HL-60/S4 treated with retinoic acid at 250 ng/mL for 4 days and 3 days (cell line): Measurements from ENCODE around the gene IRF2BP2.

ENCODE experiments used
- in situ Hi-C: fragments of 300-500 bp; cut with MboI; formaldehyde crosslinking; loops from 2 replicates; pipeline ENCODE4 v1.7.0; 2022; ENCODE audit warnings: low sequenced_read_pairs

IRF2BP2 gene

DNA sequence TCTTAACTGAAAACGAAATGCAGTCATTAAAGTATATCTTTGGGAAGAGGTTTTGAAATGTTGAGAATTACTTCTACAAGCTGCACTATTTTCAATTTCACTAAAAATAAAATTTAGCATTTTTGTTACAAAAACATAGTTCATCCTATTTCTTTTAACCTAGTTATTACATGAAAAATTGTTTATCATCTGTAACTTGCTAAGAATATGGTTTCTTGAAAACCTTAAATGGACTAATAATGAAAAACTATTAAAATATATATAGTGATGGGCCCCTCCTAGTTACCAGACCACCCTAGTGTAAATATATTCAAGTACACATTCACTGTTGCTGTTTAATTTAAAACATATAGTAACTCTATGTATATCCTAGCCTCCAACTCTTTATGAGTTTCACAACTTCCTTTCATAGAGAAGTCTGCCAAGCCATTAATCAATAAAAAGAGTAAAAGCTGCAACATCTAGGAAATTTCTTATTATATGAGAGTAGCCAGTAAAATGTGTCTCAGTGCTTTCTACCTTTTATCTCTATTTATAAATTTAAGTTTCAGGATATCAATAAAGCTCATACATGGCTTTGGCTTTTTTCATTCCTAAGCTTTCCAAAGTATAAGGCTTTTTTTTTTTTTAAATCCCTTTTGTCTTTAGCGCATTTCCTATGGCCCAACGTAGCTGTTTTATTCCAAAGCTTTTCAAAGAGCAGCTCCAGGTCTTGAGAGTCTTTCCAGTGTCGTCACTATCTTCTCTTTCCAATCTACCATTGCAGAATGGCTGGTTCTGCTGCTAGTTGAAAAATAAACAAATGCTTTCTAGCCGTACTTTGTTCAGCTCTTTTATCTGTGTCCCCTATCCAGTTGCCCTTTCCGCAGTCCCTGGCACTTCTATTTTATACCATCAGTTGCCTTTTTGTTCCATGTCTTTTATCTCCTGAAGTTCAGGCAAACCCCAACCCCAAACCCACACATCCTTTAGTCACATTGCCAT is 6.5 kb downstream of the IRF2BP2 start:
- in situ Hi-C loops: loop anchor here (10.0 kb wide), 2 partner anchors 251 to 371 kb away; no protein-coding TSS in a partner anchor

DNA sequence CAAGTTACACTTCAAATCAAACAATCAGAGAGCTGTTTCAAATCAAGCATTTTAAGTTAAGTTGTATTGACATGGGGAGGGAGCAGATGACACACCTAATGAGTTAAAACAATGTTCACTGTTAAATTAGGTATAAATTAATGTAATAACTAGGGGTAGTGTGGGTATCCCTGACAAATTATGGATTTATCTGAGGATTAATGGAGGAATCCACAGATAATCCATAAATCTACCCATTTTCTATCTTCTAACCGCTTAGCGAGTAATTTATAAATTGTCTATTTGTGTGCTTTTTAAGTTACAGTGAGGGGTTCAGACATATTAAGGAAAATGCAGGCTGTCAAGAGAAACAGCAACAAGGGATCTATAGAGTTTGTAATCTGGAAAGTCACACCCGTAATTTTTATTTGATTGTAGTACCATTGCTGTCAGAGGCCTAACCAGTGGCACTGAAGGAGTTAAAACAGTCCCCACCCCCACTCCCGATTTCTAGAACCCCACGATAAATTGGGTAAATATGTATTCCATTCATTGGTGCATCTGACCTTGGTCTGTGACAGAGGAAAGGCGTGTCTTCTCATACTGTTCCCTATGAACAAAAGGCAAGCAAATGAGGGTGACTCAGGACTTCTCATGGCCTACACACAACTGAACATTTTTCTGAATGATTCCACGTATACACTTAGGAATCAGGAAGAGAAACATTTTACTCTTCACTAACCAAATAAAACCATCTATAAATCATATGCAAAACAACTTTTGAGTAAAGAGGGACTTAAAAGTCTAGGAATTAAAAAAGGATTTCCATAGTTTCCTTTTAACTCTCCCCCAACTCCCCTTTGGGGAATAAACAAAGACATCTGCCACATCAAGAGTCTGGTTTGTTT is 7.4 kb downstream of the IRF2BP2 start:
- in situ Hi-C loops: loop anchor here (10.0 kb wide), 2 partner anchors 252 to 372 kb away; no protein-coding TSS in a partner anchor

DNA sequence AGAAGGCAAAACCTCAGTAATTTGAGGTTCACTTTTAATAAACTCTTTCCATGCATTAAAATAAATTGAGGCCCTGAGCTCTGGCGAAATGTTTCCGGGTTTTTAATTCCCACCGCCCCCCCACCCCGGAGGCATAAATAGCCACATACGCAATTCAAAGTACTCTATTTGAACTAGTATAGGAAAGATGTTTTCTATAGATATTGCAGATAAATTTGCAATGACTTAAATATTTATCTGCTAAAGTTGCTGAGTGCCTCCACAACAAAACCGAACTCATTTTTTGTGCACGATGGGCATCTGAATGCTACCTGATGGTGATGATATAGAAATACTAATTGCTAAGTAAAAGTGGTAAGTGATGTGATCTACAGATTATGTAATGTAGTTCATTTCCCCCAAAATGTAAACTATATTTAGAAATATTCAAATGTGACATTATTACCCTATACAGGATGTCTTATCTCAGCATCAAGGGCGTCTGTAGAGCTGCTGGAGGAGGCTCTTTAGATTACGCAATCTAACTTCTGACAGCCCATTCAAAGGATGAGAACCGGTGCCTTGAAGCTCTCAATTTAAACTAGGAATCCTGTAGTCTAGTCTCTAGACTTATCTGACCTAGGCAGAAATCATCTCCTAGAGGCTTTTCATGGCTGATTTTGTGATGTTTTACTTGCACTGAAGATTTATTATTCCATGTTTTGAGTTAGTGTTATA is 8.5 kb downstream of the IRF2BP2 start:
- in situ Hi-C loops: loop anchor here (10.0 kb wide), 2 partner anchors 253 to 373 kb away; no protein-coding TSS in a partner anchor

DNA sequence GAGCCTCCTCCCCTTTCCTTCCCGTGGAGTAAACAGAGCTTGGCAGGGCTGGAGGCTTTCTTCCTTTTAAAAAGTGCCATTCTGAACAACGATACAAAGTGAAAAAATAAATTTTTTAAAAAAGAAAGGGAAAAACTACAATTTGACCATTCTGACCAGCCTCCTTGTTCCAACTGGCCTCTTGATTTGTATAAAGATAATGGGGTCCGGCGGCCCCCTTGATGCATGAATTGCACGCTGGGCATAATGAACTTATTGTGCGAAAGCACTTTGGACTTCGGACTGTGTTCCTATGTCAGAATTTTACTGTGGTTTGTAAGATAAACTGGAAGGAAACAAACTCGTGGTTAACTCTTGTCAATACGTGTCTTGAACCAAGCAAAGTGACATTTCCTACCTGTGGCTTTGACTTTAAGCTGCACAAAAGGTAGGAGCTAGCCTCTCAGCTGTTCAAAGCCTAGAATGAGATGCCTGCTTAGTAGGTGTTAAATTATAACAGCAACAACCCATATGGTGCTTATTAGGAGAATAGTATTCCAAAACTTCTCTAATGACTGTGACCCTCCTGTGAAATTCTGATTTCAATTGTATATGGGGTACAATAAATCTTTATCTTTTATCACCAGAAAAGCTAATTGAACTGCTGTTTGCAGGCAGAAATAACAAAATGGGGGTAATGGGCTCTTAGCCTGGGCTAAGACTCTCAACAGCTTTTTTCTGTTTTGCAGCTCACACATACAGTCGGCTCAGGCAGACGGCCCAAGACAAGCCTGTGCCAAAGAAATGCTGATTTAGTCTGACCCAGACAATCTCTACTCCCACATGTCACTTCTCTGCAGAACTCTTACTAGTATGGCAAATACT is 9.3 kb downstream of the IRF2BP2 start:
- in situ Hi-C loops: loop anchor here (10.0 kb wide), 2 partner anchors 254 to 374 kb away; no protein-coding TSS in a partner anchor

DNA sequence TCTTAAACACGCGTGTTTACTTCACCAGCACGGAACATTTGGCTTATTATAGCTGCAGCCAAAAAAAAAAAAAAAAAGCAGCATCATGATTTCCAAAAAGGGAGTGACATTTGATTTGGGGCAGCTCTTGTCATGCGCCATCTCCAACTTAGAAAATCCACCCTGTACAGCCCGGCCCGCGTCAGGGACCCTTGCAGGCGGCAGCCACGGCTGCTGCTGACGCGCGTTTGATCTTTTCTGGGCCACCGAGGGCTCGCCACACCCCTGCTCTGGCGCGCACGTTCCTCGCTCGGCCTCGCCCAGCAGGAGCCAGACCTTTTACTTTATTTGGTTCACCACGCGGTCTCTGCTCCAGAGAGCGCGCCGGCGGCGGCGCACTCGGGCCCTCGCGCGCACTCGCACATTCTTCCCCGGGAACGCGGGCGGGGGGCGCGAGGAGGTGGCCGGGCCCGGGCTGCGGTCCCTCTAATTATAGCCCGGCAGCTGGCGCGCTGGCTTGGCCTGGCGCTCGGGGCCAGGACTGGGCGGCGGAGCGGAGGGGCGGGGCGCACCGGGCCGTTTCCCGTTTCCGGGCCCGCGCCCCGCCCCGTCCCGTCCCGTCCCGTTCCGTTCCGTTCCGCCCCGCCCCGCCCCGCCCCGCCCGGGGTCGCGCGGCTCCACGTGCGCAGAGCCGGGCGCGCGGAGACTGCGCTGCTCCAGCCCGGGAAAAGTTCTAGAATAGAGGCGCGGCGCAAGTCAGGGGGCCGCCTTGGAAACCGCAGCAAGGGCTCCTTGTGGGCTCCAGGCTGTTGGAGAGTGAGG is 10.2 kb downstream of the IRF2BP2 start:
- in situ Hi-C loops: loop anchor here (10.0 kb wide), 3 partner anchors 255 to 485 kb away; no protein-coding TSS in a partner anchor

DNA sequence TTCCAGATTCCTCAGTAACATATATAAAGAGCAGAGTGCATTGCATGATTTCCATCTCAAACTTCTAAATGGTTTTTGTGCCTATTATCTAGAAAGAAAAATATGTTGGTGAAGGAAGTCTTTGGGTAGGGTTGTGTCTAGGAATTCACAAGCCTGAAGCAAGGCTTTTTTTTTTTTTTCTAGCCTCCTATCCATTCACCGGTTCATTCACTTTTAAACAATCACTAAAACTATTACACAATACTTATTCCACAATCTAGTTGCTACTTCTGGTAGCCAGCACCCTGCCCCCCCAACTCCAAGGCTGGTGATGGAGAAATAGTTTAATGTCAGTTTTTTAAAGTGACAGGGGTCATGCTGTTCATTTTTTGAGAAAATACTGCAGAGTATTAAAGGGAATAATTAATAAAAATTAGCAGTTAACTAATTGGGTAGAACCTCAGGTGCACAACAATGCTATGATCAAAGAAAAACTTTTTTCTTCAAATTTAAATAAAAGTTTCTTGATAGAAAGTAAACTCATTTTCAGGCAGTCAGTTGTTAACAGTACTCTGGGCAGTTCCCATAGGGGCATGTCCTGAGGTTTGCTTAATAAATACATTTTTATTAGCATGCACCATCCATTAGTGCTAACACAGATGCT is 10.9 kb downstream of the IRF2BP2 start:
- in situ Hi-C loops: loop anchor here (10.0 kb wide), 1 partner anchor 486 kb away; no protein-coding TSS in a partner anchor

DNA sequence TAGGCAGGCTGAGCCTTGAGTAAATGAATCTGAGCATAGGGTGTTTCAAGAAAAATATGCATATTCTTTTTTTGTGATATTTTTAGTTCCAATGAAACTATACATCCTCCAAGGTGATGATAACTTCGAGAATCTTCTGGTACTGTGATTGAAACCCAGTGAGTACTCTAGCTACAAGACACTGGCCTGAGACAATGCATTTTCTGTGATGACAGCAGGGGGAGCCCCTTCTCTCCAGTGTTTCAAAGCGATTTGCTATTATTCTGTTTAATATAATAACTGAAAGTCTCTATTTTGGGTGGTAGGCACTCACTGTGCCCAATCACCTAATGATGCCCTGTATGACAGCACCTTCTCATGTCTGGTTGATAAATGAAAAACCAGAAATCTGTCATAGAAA is 12.1 kb downstream of the IRF2BP2 start:
- in situ Hi-C loops: loop anchor here (10.0 kb wide), 1 partner anchor 487 kb away; no protein-coding TSS in a partner anchor

DNA sequence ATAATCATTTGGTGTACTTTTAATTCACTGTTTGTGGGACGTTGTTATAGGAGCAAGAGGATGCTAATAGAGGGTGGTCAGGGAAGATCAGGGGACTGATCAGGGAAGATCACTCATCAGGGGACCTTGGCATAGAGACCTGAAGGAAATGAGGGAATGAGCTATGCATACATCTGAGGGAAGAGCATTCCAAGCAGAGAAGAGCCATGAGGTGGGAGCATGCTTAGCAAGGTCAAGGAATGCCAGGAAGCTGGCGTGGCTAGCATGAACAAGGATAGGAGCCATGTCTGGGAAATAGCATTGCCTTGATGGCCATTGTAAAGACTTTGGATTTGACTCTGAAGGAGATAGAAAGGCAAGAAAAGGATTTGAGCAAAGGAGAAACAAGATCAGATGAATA is 14.1 kb downstream of the IRF2BP2 start:
- in situ Hi-C loops: loop anchor here (10.0 kb wide), 1 partner anchor 489 kb away; no protein-coding TSS in a partner anchor

DNA sequence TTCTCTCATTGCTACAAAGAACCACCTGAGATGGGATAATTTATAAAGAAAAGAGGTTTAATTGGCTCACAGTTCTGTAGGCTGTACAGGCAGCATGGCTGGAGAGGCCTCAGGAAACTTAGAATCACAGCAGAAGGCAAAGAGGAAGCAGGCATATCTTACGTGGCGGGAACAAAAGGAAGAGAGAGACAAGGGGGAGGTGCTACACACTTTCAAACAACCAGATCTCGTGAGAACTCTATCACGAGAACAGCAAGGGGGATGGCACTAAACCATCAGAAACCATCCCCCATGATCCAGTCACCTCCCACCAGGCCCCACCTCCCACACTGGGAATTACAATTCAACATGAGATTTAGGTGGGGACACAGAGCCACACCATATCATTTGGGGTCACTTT is 15.4 kb downstream of the IRF2BP2 start:
- in situ Hi-C loops: loop anchor here (5.0 to 10.0 kb wide), 2 partner anchors 92 to 490 kb away; no protein-coding TSS in a partner anchor

DNA sequence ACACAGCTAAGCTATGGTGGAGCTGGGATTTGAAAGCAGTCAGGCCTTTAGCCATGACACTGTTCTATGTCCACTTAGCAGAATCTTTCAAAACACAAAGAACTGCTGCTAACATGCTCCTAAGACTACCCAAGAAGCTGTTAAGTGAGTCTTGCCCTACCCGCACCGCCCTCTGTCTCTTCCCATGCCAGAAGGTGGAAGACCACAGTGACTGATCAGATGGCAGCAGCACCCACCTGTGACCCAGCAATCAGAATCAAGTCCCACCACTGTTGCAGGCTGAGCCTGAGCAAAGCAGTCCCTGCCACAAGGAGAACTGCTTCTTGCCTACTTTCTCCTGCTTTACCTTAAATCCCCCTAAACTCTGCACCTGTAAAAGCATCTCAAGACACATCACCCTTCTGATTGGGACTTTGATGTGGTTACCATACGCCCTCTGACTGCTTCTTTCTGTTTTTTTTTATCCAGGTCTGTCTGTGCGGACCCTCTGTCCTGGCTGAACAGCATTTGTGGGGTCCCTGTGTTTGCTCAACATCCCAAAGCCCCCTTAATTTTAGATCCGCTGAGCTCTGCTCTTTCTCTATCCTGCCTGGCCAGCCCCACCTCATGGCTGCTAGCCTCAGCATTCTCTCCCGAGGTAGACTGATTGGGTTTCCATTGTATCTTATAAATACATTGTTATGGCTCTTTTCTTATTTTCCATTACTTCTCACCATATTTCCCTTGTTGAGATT is 16.0 kb downstream of the IRF2BP2 start:
- in situ Hi-C loops: loop anchor here (5.0 to 10.0 kb wide), 2 partner anchors 92 to 491 kb away; no protein-coding TSS in a partner anchor

DNA sequence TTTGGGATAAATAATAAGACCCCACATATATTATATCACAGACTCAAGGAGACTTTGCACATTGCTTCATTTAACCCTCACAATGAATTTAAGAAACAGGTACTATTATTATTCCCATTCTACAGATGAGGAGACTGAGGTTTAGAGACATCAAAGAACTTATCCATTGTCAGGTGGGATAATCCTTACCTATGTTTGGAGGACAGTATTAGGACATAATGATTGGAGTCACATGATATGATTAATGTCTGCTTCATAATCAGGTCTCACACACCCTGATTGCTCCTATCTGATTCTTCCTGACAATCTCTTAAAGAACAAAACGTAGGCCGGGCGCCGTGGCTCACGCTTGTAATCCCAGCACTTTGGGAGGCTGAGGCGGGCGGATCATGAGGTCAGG is 16.9 kb downstream of the IRF2BP2 start:
- in situ Hi-C loops: loop anchor here (5.0 to 10.0 kb wide), 2 partner anchors 91 to 492 kb away; no protein-coding TSS in a partner anchor

DNA sequence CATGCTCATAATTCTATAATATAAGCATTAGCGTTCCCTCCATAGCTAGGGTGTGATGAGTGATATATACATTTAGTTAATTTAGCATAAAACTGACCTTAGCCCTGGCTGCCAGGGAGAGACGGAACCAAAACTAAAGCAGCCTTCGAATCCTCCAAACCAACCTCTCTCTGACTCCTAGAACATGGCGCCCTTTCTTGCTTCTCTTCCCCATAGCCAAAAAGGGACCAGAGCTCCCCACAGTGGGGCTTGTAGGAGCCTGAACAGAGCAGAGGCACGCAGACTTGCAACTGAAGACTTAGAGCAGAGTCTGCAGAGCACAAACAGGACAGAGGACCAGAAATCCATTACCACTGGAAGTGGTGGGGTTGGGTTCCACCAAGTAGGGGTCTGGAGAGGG is 17.7 kb downstream of the IRF2BP2 start:
- in situ Hi-C loops: loop anchor here (5.0 to 10.0 kb wide), 2 partner anchors 90 to 493 kb away; no protein-coding TSS in a partner anchor

DNA sequence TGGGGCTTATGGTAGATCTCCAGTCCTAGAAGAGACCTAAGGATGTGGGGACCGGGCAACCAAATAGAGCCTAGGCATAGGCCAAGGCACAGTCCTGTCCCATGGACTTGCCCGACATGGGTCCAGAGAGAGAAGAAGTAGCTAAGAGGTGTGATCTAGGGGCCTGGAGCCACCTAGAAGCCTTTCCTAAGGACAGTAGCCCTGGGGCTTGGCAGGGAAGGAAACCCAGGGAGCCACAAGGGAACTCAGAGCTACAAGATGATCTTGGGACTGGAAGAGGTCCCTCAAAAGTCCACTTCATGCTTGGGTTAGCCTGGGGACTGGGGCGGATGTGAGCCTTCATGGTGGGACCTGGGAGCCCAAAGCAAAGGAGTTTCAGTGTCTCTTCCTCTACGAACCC is 18.8 kb downstream of the IRF2BP2 start:
- in situ Hi-C loops: loop anchor here (5.0 to 10.0 kb wide), 2 partner anchors 89 to 494 kb away; no protein-coding TSS in a partner anchor

DNA sequence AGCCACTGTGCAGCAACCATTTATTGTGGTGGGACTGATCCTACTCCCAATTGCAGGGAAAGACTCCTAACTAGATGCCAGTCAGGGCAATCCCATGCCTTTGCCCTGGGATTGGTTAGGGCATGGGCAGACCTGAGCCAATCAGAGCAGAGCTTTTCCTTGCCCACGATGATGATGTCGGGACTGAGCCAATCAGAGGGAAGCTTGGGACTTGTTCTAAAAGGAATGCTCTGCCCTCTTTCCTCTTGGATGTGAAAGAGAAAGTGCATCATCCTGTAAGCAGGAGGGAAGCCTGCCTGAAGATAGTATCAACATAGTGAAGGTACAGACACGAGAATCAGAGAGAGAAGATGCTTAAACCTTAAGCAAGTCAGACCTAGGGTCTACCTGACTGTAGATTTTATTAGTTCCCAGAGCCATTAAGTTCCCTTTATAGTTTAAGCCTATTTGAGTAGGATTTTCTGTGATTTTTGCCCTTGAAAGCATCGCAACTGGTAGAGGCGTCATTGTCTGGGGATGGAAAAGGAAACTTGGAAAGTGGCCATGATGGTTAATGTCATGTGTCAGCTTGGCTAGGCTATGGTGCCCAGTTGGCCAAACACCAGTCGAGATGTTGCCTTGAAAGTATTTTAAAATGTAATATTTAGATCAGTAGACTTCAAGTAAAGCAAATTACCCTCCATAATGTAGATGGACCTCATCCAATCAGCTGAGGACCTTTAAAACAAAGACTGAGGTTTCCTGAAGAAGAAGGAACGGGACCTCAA is 19.9 kb downstream of the IRF2BP2 start:
- in situ Hi-C loops: loop anchor here (5.0 to 10.0 kb wide), 2 partner anchors 88 to 495 kb away; no protein-coding TSS in a partner anchor

DNA sequence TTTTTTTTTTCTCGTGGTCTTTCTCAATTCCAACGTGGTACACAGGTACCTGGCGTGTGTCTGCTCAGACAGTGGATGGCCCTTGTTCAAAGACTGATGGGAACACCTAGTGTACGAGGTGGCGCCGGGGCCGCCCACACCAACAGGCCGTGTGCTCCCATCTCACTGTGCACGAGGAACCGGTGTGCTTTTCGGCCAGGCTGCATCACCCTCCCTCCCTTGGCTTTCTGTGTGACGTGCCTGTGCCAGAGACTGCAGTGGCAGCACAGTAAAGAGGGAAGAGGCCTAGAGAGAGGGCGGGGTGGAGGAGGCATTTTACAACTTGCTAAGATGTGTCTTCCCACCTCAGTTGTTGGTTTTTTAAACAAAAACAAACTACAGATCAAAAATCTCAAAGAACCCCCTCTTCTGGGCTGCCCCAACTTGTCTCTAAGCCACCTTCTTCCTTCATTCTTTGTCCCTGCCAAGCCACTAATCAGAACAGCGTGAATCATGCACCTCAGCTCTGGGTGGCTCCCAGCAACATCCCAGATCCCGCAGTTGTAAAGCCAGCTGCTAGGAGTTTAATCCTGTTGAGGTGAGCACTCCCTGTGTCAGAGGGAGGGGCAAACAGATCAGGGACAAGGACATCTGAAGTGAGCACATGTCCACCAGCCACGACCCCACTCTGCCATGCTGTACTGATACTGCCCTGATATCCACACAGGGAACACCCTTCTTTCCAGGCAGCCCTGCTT is 20.7 kb downstream of the IRF2BP2 start:
- in situ Hi-C loops: no loop called here
